Measurements from ENCODE around the gene DAB2IP.
A peak's percentile ranks its signal among the peaks of the same experiment; 100 is the strongest.

Gene DAB2IP

DNA sequence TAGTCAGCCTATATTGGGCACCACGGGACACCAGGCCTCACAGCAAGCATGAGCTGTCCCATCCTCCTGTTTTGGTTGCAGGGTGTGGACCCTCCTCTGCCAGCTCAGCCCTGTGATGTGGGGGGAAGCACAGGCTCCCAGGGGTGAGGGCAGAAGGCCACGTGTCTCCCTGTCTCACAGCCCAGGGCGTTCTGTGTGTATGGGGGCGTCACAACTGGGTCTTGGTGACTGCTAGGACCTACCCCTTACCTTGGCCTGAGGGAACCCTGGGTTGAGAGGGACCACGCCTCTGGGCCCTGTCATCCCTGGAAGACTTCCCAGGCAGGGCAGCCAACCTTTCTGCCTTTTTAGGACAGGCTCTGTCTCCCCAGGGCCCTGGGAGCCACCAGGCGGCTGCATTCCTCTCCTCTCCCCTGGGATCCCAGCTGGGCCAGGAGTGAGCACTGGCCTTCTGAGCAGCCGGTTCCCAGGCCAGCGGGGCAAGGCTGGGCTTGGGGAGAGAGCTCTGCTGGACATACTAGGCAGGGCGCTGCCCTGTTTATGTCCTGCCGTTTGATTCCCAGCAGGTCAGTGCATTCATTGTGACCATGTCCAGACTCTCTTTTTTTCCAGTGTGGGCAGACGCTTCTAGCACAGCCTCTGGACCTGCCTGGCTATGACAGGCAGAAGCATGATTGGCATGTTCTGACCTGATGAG is 97.4 kb downstream of the DAB2IP start:
- no peak for DNase-seq

DNA sequence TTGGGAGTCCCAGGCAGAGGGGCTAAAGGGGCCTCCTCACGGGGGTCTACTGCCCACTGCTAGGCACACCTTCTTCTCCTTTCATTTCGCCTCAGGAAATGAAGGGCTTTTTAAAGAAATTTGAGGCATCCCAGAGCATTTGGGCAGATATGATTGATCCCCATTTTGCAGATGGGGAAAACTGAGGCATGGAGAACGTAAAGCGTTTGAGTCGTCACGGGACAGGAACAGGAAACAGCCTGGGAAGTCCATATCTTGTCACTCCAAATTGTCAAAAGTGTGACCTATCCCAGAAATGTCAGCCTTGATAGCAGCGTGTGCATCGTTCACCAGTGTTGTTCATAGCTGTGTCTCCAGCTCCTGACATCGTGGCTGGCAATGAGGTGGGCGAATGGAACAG is 98.2 kb downstream of the DAB2IP start:
- DNase-seq, result no peak

DNA sequence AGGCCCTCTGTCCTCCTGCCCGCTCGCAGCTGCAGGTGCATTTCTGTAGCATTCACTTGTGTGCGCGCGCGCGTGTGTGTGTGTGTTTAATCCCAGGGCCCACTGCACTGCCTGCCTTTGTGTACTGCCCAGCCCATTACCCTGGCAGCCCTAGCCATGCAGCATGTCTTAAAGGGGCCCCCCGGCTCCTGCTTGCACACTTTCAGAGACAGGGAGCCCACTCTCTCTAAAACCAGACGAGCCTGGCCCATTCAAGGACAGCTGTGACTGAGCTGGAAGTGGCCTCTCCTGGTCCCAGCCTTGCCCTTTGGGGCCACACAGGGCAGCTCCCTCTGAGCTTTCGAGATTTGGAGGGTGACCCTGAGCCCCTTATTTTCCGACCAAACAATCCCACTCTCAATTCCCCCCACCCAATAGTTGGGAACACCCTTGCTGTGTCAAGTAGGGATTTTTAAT is 98.9 kb downstream of the DAB2IP start:
- no peak for DNase-seq

DNA sequence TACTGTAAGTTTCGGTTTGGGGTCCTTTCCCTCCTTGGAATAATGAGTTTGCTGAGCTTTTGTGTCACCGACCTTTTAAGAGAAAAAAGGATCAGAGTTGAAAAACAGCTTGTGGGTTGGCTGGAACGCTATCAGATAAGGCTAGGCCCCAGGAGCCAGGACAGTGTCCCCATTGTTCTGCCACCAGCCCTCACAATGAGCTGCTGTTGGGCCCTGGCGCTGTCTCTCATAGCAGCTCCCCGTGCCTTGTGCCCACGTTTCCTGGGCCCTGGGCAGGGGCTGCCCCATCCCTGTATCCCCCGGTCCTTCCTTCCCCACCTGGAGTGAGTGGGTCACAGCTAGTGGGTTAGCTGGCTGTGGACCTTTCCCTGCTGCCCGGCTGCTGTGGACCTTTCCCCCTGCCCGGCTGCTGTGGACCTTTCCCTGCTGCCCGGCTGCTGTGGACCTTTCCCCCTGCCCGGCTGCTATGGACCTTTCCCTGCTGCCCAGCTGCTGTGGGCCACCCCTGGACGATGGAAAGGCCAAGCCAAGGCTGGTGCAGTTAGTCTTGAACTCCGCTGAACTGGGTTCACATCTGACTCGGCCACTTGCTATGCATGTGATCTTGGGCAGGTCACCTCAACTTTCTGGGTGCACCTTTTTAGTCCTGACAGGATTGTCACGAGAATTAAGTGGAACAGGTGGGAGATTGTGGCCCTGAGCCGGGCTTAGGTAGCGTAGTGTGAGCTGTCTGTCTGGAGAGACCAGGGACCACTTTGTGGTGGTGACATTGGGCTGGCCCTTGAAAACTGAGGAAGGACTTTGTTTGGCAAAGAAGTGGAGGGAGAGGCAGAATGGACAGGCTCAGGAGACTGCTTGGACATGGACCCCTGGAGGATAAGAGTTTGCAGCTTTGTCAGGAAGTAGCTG is 99.5 kb downstream of the DAB2IP start:
- no peak for DNase-seq

DNA sequence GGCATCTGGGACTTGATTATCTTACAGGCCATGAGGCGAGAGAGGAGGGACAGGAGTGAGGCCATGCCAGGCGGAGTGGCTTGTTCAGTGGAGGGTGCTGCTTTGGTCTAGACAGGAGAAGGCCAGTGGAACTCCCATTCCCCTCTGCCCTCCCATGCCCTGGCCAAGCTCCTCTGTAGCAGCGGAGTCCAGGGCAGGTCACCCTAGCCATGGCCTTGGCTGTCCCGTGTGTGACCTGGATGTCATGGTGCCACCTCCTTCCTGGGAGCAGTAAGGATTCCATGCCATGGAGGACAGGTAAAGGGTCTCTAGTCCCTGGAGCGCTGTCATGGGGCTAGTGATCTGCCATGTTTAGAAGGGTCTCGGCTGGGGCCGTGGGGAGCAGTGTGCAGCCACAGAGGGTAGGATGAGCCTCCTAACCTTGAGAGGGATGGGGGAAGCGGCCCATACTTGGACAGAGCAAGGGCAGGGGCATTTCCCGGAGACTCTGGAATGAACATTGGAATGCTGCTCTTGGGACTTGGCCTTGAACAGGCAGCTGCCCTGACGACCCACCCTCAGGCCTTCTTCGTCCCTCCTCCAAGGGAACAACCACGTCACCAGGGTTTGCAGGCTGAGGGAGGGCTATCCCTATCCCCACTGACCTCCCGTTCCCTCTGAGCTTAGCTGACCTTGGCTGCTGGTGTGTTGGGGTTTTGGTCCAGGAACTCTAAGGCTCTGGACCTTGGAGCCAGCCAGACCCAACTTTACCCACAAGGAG is 100.4 kb downstream of the DAB2IP start:
- no peak for DNase-seq

DNA sequence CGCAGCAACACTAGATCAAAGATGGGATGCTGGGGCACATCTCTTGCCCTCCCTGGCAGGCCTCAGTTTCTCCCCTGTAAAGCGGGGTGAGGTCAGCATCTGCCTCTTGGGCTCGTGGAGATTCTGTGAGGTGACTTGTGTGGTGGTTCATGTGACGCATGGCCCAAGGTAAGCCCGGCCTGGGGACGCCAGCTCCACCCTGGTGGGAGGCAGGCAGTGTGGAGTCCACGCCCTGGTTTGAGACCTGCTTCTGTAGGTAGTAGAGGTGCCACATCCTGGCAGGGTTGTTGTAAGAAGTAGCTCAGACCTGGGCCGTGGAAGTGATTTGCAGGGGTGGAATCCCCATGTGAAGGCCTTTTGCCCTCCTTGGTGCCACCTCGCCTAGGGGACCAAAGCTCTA is 101.5 kb downstream of the DAB2IP start:
- no peak for DNase-seq

DNA sequence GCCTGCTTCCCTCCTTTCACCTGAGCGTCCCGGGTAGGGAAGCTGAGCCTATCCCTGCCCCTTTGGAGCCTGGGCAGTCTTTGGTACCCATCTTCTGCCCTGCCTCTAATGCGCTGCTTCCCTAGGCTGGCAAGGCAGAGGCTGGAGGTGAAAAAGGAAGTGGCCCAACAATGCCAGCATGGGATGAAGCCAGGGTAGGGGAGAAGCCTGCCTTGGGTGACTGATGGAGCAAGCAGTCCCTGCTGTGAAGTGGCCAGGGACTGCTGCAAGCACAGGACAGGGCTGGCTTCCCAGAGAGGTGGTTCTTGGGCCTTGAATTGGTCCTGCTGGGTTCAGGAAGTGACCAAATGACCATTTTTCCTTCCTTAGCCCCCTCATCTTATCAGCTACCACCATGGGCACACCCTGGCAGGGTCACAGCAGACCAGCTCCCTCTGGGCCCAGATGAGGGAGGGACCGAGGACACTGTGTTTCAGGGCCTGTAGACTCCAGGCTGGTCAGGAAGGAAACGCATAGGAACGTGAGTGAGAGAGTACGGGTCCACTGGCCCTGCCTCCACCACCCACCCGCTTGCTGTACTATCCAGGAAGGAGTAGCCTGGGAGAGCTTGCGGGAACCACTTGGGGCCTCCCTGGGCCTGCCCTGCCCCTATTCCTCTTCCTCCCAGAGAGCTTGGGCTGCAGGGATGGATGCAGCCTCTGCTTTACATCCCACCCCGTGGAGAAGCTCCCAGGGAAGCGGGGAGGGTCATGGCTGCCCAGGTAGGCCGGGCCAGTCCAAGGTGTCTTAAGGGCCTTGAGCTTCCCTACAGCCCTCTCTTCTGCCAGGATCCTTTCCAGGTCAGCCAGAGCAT is 102.6 kb downstream of the DAB2IP start:
- DNase-seq, result no peak

DNA sequence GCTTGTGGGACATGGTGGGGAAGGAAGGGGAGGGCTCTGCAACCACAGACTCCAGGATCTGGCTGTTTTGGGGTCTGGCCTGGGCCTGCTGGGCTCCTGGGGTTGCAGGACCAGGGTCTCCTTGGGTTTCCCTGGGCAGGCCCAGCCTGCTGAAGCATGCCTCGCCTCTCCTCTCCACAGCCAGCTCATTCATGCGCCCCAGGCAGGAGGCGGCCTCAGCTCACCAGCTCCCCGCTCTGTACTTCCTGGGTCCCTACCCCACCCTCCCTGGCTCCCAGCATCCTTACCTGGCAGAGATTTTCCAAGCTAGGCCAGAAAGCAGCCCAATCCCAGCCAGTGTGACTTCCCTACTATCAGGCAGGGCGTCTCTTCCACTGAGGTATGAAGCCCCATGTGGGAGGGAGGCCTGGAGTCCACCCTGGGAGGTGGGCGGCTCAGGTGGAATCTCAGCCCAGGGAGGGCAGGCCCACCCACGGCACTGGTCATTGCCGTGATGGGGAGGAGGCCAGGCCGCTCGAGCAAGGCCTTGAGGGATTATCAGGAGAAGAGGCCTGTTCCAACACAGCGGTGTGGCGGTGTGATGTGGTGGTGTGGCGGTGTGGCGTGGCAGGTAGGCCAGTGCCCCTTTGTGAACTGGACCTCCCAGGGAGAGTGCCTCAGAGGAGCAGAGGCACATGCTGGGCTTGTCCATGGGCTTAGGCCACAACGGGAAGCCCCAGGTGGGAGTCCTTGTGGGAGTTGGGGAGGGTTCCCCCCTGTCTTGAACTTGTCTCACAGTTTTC is 103.4 kb downstream of the DAB2IP start:
- no peak for DNase-seq

DNA sequence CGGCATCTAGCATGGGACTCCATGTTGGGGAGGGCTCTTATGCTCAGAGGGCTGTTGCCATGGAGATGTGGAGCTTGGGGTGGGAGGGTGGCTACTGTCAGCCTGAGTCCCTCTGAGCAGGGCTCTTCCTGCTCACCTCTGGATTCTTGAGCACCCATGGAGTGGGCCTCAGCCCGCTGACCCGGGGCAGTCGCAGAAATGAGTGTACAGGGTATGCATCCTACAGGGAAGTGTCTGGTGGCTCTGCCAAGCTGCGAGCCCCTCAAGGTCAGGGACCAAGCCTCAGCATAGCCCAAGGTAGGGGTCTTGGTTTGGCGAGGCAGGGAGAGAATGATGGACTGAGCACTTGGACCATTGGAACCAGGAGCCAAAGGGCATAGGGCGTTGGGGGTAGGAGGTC is 104.1 kb downstream of the DAB2IP start:
- no peak for DNase-seq

DNA sequence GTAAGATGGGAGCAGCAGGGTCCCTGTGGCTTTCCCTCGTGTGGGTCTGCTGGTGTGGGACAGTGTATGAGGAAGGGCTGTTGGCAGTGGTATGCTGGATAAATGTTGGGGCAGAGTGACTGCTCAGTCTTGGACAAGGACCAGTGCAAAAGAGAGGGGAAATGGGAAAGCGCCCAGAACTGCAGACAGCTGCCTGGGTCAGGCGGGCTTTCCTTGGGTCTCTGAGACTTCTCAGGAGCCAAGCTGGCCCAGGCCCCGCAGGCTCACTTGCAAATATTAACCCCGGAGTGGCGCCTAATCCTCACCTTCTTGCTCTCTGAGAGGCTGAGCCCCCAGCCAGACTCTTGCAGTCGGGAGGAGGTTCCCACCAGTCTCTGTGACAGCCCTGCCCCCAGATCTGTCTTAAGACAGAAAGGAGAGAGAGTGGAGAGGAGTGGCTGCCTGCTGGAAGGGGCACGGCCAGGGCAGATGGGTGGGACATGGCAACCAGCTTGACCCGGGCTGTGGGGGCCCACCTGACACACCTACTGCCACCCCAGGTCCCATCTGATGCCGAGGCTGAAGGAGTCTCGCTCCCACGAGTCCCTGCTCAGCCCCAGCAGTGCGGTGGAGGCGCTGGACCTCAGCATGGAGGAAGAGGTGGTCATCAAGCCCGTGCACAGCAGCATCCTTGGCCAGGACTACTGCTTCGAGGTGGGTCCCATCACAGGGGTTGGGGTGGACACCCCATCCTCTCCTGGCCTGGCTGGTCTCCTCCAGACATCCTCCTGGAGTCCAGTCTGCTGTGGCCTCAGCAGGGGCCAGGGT is 105.2 kb downstream of the DAB2IP start:
- DNase-seq, result no peak

DNA sequence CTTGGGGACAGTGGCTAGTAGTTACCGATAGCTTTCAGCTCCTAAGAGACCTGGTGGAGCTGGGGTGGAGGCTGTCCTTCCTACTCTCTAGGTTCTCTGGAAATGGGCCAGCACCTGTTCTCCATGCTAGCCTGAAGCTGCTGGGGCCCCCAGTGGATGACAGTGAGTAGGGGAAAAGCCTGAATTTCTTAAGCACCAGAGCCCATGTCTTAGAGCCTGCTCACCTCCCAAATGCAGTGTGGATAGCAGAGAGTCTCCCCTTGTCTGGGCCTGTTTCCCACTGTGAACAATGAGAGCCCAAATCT is 105.8 kb downstream of the DAB2IP start:
- no peak for DNase-seq

DNA sequence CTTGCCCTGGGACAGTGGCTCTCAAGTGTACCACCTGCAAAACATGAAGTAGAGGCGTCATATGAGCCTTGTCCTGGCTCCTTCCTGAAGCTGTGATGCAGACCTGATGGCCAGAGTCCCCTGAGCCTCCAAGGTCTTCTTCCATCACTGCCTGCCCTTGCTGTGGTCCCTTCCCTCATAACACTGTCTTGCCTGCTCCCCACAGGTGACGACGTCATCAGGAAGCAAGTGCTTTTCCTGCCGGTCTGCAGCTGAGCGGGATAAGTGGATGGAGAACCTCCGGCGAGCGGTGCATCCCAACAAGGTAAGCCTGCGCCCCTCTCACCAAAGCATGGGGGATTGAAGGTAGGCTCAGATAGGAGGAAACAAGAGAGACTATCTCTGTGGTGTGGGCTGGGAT is 107.3 kb downstream of the DAB2IP start:
- no peak for DNase-seq

DNA sequence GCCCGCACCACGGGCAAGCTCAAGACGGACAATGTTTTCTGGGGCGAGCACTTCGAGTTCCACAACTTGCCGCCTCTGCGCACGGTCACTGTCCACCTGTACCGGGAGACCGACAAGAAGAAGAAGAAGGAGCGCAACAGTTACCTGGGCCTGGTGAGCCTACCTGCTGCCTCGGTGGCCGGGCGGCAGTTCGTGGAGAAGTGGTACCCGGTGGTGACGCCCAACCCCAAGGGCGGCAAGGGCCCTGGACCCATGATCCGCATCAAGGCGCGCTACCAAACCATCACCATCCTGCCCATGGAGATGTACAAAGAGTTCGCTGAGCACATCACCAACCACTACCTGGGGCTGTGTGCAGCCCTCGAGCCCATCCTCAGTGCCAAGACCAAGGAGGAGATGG is 108.6 kb downstream of the DAB2IP start:
- no peak for DNase-seq

DNA sequence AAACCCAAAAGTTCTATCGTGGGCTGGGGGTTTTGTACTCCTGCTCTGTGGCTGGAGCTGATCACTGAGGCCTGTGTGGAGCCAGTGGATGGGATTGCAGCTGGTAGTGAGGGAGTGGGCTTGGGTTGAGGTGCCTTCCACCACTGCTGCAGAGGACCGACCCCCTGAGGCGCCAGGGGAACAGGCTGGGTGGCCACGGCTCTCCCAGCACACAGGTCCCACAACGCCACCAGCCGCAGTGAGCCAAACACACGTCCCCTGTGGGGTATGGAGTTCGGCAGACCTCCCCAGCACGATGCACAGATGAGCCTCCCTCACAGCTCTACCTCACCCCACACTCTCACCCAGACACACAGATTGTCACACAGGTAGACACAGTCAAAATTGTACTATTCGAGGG is 109.1 kb downstream of the DAB2IP start:
- DNase-seq, result no peak

DNA sequence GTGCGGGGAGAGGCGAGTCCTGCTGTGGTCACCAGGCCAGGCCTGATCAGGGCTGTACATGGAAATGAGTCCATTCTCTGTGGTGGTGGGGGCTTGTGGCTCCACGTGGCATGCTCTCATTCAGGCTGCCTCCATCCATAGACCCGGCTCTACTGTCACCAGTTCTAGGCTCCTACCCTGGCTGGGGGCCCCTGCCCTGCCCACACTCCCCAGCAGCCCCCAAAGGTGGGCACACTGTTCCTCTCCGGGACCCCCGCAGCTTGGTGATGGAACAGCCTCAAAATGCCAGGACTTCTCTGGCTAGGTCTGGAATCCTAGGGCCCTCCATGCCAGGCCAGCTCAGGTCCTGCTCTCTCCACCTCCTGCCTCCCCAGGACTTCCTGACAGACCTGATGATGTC is 111.7 kb downstream of the DAB2IP start:
- no peak for DNase-seq

DNA sequence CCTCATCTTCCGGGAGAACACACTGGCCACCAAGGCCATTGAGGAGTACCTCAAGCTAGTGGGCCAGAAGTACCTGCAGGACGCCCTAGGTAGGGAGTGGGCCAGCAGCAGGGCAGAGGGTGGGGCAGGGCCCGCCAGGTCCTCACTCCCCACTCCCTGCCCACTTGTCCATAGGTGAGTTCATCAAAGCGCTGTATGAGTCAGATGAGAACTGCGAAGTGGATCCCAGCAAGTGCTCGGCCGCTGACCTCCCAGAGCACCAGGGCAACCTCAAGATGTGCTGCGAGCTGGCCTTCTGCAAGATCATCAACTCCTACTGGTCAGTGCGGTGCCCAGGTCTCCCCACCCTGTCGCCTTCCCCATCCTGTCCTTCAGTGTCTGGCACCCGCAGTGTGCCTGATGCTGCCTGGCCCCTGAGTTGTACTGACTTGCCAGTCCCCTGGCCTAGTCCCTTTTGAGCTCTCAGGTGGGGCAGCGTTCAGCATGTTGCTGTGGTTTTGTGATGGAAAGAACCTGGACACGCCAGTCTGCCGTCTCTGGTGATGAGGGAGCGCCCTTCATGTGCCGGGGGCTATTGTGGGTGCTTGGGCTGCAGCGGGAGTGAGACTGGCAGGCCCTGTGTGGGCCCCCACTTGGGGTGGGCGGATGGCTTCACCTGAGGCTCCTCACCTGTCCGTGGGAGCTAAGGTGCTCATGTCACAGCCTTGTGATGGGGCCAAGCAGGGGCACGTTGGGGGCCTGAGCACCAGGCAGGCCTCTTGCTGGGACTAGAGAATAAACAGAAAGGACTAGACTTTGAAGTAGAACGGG is 112.3 kb downstream of the DAB2IP start:
- DNase-seq, result no peak

DNA sequence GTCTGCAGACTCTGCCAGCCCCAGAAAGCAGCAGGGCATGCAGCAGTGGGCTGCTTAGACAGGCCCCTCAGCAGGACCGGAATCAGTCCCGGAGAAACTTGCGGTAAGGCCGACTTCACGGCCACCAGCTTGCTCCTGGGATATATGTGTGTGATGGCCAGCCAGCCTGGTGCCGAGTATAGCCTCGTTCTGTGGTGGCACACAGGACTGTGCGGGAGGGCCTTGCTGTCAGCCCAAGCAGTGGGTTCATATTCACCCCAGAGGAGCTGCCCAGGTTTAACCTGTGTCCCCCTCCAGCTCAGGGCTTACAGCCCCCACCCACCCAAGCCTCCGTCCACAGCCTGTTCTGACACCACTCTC is 112.9 kb downstream of the DAB2IP start:
- no peak for DNase-seq

DNA sequence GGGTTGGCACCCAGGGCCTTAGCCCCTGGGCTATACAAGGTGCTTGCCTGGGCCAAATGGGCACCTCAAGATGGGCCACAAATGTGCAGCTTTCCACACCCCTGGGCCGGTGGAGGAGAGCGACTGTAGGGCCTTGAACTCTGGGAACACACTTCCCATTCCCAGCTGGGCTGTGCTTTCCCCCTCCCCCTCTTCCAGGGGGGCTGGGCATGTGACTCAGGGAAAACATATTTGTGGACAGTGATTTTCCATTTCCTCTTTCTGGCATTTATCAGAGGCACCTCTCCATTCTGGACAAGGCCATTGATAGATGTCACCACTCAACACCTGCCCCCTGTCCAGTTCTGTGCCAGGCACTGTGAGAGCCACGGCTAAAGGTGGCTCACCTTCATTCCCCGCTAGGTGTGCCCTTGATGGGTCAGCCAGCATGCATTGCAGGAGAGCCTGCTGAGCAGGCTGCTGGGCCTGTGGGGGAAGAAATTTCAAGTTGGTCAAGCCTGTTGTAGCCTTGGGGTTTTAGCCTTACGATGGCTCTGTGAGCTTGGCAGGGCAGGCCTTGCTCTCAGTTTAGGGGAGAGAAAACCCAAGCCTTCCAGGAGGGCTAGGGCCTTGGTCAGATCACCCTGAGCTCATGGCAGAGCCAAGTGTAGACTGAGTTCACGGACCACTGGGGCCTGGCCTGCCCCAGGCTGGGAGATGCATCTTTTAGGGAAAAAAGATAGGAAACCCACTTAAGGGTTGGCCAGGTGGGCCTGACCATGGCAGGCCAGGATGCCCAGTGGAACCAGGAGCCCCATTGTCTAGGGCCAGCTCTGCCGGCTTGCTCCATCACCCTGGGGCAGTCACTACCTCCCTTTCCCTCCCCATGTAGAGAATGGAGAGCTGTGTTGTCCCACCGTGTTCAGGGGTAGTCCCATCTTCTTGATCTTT is 113.9 kb downstream of the DAB2IP start:
- peak; percentile 71 for DNase-seq

DNA sequence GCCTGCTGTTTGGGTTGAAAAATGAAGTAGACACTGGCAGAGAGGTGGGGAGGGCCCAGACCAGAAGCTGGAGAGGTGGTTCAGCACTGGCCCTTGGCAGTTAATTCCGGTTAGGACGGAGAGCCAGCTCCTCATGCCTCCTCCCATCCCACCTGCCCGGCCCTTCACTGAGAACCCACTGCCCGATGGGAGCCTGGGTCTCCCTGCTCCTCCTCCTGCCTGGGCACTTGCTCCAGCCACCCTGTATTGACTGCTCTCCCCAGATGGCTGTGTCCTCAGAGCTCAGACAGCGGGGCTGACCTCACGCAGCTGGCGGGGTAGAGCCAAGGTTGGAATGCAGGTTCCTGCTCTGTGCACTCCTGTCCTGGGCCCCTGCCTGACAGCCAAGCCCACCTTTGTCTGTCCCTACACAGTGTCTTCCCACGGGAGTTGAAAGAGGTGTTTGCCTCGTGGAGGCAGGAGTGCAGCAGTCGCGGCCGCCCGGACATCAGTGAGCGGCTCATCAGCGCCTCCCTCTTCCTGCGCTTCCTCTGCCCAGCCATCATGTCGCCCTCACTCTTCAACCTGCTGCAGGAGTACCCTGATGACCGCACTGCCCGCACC is 114.7 kb downstream of the DAB2IP start:
- DNase-seq, result no peak

Data from HCEC 1CT (cell line).